ENCODE data around the gene HOXB3. TPM values are rescaled to one million over a fixed set of nuclear protein-coding genes. Genes with fewer than 3 reads are reported as not detected.

HOXB3 gene
- total RNA-seq, 8 experiments from 2014 or later = 20.6 to 111 (median 52.1) TPM

GRCh38 chr17:48592057-48592514, 2.0 kb upstream of the HOXB3 start:
- peak in 1 of 8 experiments; percentile 14 for ATAC-seq (replicated peaks in 6 of 8)
- H3K27ac ChIP-seq = peak overlapping the region; percentile 90 to 96
- H3K4me1 ChIP-seq (replicated peaks in 1 of 2) = peaks cover 8 to 62% of the 10 kb centered on the region in 2 donors

GRCh38 chr17:48591255-48592056, 1.4 kb upstream of the HOXB3 start:
- Histone ChIP-seq H3K27ac (peak overlapping the region; percentile 90 to 96), H3K4me3 (peak overlapping the region; percentile 62 to 91 (median 83)), H3K4me1 (replicated peaks in 1 of 2) (peaks cover 8 to 68% of the 10 kb centered on the region in 2 donors)
- 0 to 98% (median 25%) methylated on average over 1 to 9 of the region's 10 CpGs; no CpG with 5 or more reads in 2 of the 10 experiments for WGBS, 10 experiments
- no peak for ATAC-seq (replicated peaks in 6 of 8)
- in situ Hi-C loops (cut with MboI; ENCODE audit: low pct_unique_long_range_greater_than_20kb in 2 of 9, low sequenced_read_pairs in 9 of 9, unreplicated experiment in 9 of 9) = loop anchor here in 2 of 9 experiments (10.0 kb wide), 1 partner anchor 257 kb away; no protein-coding TSS in a partner anchor

More at GRCh38 chr17:48592057-48592514, 2.0 kb upstream of the HOXB3 start:
- in situ Hi-C loops (cut with MboI; ENCODE audit: low pct_unique_long_range_greater_than_20kb in 2 of 9, low sequenced_read_pairs in 9 of 9, unreplicated experiment in 9 of 9) = loop anchor here in 2 of 9 experiments (10.0 kb wide), 1 partner anchor 257 kb away; no protein-coding TSS in a partner anchor
- peak overlapping the region; percentile 62 to 91 (median 83) for H3K4me3 ChIP-seq
- 0 to 33% (median 28%) methylated on average over 2 to 7 of the region's 33 CpGs; no CpG with 5 or more reads in 5 of the 10 experiments for WGBS, 10 experiments

- Histone ChIP-seq H3K27ac (peak overlapping the region; percentile 90 to 96), H3K4me1 (replicated peaks in 1 of 2) (peaks cover 8 to 66% of the 10 kb centered on the region in 2 donors), H3K4me3 (peak overlapping the region; percentile 62 to 91 (median 83))
- no peak for ATAC-seq (replicated peaks in 6 of 8)
- in situ Hi-C loops (cut with MboI; ENCODE audit: low pct_unique_long_range_greater_than_20kb in 2 of 9, low sequenced_read_pairs in 9 of 9, unreplicated experiment in 9 of 9) = loop anchor here in 2 of 9 experiments (10.0 kb wide), 1 partner anchor 256 kb away; no protein-coding TSS in a partner anchor
These were observed 643 bp upstream of the HOXB3 start for GRCh38 chr17:48590607-48591161.

- H3K4me1 ChIP-seq (replicated peaks in 1 of 2) = peaks cover 12 to 56% of the 10 kb centered on the region in 2 donors
- WGBS, 10 experiments = 0 to 86% (median 18%) methylated on average over 1 to 8 of the region's 10 CpGs
- in situ Hi-C loops (cut with MboI; ENCODE audit: low pct_unique_long_range_greater_than_20kb in 2 of 9, low sequenced_read_pairs in 9 of 9, unreplicated experiment in 9 of 9) = no loop called here
- H3K4me3 ChIP-seq = peak overlapping the region; percentile 62 to 91 (median 83)
- ATAC-seq (replicated peaks in 6 of 8) = no peak
- peak overlapping the region; percentile 90 to 96 for H3K27ac ChIP-seq
These were observed 796 bp downstream of the HOXB3 start for GRCh38 chr17:48589060-48589830.

- Histone ChIP-seq H3K4me3 (peak overlapping the region; percentile 62 to 91 (median 83)), H3K27ac (peak overlapping the region; percentile 90 to 96), H3K4me1 (replicated peaks in 1 of 2) (peaks cover 19 to 60% of the 10 kb centered on the region in 2 donors)
- 0 to 30% (median 17%) methylated on average over 1 to 2 of the region's 2 CpGs; no CpG with 5 or more reads in 3 of the 10 experiments for WGBS, 10 experiments
- in situ Hi-C loops (cut with MboI; ENCODE audit: low pct_unique_long_range_greater_than_20kb in 2 of 9, low sequenced_read_pairs in 9 of 9, unreplicated experiment in 9 of 9) = no loop called here
- no peak for ATAC-seq (replicated peaks in 6 of 8)
These were observed 1.5 kb downstream of the HOXB3 start for GRCh38 chr17:48588528-48588927.

GRCh38 chr17:48588074-48588415, 2.0 kb downstream of the HOXB3 start:
- peak overlapping the region; percentile 62 to 91 (median 83) for H3K4me3 ChIP-seq
- in situ Hi-C loops (cut with MboI; ENCODE audit: low pct_unique_long_range_greater_than_20kb in 2 of 9, low sequenced_read_pairs in 9 of 9, unreplicated experiment in 9 of 9) = no loop called here
- peaks cover 24 to 64% of the 10 kb centered on the region in 2 donors for H3K4me1 ChIP-seq (replicated peaks in 1 of 2)
- WGBS, 10 experiments = 0 to 100% methylated on average over 1 to 2 of the region's 2 CpGs; no CpG with 5 or more reads in 8 of the 10 experiments
- peak overlapping the region; percentile 90 to 96 for H3K27ac ChIP-seq
- no peak for ATAC-seq (replicated peaks in 6 of 8)

- ATAC-seq (replicated peaks in 6 of 8) = peak in 4 of 8 experiments; percentile 4 to 22 (median 7)
- WGBS, 10 experiments = 0 to 67% (median 10%) methylated on average over 1 to 4 of the region's 5 CpGs; no CpG with 5 or more reads in 3 of the 10 experiments
- in situ Hi-C loops (cut with MboI; ENCODE audit: low pct_unique_long_range_greater_than_20kb in 2 of 9, low sequenced_read_pairs in 9 of 9, unreplicated experiment in 9 of 9) = no loop called here
These were observed 2.6 kb downstream of the HOXB3 start for GRCh38 chr17:48587276-48588073.

GRCh38 chr17:48586355-48587258, 3.4 kb downstream of the HOXB3 start:
- ATAC-seq (replicated peaks in 6 of 8) = peak in 6 of 8 experiments; percentile 4 to 48 (median 35)
- H3K27ac ChIP-seq = peak overlapping the region; percentile 90 to 96
- 0 to 90% (median 5%) methylated on average over 2 to 21 of the region's 34 CpGs; no CpG with 5 or more reads in 1 of the 10 experiments for WGBS, 10 experiments
- peak overlapping the region; percentile 62 to 91 (median 83) for H3K4me3 ChIP-seq
- H3K4me1 ChIP-seq (replicated peaks in 1 of 2) = peaks cover 32 to 69% of the 10 kb centered on the region in 2 donors
- in situ Hi-C loops (cut with MboI; ENCODE audit: low pct_unique_long_range_greater_than_20kb in 2 of 9, low sequenced_read_pairs in 9 of 9, unreplicated experiment in 9 of 9) = no loop called here

More at GRCh38 chr17:48587276-48588073, 2.6 kb downstream of the HOXB3 start:
- H3K4me3 ChIP-seq = peak overlapping the region; percentile 62 to 91 (median 83)
- H3K27ac ChIP-seq = peak overlapping the region; percentile 90 to 96
- H3K4me1 ChIP-seq (replicated peaks in 1 of 2) = peaks cover 30 to 69% of the 10 kb centered on the region in 2 donors

GRCh38 chr17:48584223-48584741, 5.8 kb downstream of the HOXB3 start:
- peak in 3 of 8 experiments; percentile 0 to 3 (median 1) for ATAC-seq (replicated peaks in 6 of 8)
- H3K4me3 ChIP-seq = peak overlapping the region; percentile 62 to 91 (median 83)
- H3K27ac ChIP-seq = peak overlapping the region in 1 of 2 donors; percentile 96
- peaks cover 35 to 50% of the 10 kb centered on the region in 2 donors for H3K4me1 ChIP-seq (replicated peaks in 1 of 2)
- in situ Hi-C loops (cut with MboI; ENCODE audit: low pct_unique_long_range_greater_than_20kb in 2 of 9, low sequenced_read_pairs in 9 of 9, unreplicated experiment in 9 of 9) = no loop called here
- WGBS, 10 experiments = 0 to 50% (median 0%) methylated on average over 1 to 2 of the region's 2 CpGs; no CpG with 5 or more reads in 6 of the 10 experiments

GRCh38 chr17:48583708-48584222, 6.3 kb downstream of the HOXB3 start:
- Histone ChIP-seq H3K4me1 (replicated peaks in 1 of 2) (peaks cover 35 to 44% of the 10 kb centered on the region in 2 donors), H3K27ac (peak overlapping the region in 1 of 2 donors; percentile 97), H3K4me3 (peak overlapping the region; percentile 62 to 91 (median 83))
- in situ Hi-C loops (cut with MboI; ENCODE audit: low pct_unique_long_range_greater_than_20kb in 2 of 9, low sequenced_read_pairs in 9 of 9, unreplicated experiment in 9 of 9) = no loop called here
- no peak for ATAC-seq (replicated peaks in 6 of 8)
- 0 to 87% (median 29%) methylated on average over 1 to 3 of the region's 3 CpGs; no CpG with 5 or more reads in 2 of the 10 experiments for WGBS, 10 experiments

GRCh38 chr17:48582750-48583069, 7.3 kb downstream of the HOXB3 start:
- peak overlapping the region; percentile 94 to 97 for H3K27ac ChIP-seq
- no peak for ATAC-seq (replicated peaks in 6 of 8)
- peaks cover 34 to 35% of the 10 kb centered on the region in 2 donors for H3K4me1 ChIP-seq (replicated peaks in 1 of 2)
- in situ Hi-C loops (cut with MboI; ENCODE audit: low pct_unique_long_range_greater_than_20kb in 2 of 9, low sequenced_read_pairs in 9 of 9, unreplicated experiment in 9 of 9) = no loop called here
- 0 to 100% (median 0%) methylated on average over 1 to 6 of the region's 7 CpGs; no CpG with 5 or more reads in 3 of the 10 experiments for WGBS, 10 experiments
- H3K4me3 ChIP-seq = peak overlapping the region; percentile 67 to 91 (median 83)

Data from motor neuron (in vitro differentiated cells).